ENCODE results near the gene NXT2.

Gene NXT2

DNA sequence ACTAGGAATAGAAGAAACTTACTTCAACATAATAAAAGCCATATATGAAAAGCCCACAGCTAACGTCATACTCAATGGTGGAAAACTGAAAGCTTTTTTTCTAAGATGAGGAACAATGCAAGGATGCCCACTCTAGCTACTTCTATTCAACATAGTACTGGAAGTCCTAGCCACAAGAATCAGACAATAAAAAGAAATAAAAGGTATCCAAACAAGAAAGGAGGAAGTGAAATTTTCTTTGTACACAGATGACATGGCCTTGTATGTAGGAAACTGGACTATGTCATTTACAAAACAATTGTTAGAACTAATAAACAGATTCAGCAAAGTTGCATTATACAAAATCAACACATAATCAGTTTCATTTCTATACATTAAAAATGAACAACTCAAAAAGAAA is 25.5 kb upstream of the NXT2 start:
- TF ChIP-seq, protein P1, sequence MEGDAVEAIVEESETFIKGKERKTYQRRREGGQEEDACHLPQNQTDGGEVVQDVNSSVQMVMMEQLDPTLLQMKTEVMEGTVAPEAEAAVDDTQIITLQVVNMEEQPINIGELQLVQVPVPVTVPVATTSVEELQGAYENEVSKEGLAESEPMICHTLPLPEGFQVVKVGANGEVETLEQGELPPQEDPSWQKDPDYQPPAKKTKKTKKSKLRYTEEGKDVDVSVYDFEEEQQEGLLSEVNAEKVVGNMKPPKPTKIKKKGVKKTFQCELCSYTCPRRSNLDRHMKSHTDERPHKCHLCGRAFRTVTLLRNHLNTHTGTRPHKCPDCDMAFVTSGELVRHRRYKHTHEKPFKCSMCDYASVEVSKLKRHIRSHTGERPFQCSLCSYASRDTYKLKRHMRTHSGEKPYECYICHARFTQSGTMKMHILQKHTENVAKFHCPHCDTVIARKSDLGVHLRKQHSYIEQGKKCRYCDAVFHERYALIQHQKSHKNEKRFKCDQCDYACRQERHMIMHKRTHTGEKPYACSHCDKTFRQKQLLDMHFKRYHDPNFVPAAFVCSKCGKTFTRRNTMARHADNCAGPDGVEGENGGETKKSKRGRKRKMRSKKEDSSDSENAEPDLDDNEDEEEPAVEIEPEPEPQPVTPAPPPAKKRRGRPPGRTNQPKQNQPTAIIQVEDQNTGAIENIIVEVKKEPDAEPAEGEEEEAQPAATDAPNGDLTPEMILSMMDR (IDR thresholded peaks at IDR 0.05; ENCODE audit: insufficient read depth, low read length, poor library complexity, severe bottlenecking): no peak
- TF ChIP-seq EZH2phosphoT487 (conservative IDR thresholded peaks at IDR 0.05; ENCODE audit: low read length): no peak
- H3K4me3 ChIP-seq (ENCODE audit: insufficient read depth, low read length, poor library complexity, severe bottlenecking): no peak overlapping the region
- H2AFZ ChIP-seq (ENCODE audit: low read depth, low read length, severe bottlenecking): no peak overlapping the region

DNA sequence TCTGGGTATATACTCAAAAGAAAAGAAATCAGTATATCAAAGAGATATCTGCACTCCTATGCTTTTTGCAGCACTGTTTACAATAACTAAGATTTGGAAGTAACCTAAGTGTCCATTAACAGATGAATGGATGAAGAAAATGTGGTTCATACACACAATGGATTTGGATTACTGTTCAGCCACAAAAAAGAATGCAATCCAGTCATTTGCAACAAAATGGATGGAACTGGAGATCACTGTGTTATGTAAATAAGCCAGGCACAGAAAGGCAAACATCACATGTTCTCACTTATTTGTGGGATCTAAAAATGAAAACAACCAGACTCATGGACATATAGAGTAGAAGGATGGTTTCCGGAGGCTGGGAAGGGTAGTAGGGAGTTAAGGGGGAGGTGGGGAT is 17.6 kb upstream of the NXT2 start:
- no peaks in the 10 kb centered on the region for H3K27me3 ChIP-seq (ENCODE audit: low read length)
- H3K36me3 ChIP-seq (ENCODE audit: low read length): no peaks in the 10 kb centered on the region
- H3K79me2 ChIP-seq (ENCODE audit: insufficient read depth, low read length): no peaks in the 10 kb centered on the region
- no peak overlapping the region for H3K4me2 ChIP-seq (ENCODE audit: low read depth, low read length, poor library complexity, severe bottlenecking)
- H3F3A ChIP-seq (ENCODE audit: insufficient read depth): no peaks in the 10 kb centered on the region
- no peak for TF ChIP-seq EZH2phosphoT487 (conservative IDR thresholded peaks at IDR 0.05; ENCODE audit: low read length)
- TF ChIP-seq, protein P1 (IDR thresholded peaks at IDR 0.05; ENCODE audit: insufficient read depth, low read length, poor library complexity, severe bottlenecking): no peak
- H3K9me3 ChIP-seq (ENCODE audit: insufficient read depth, low read length): no peaks in the 10 kb centered on the region
- no peak overlapping the region for H2AFZ ChIP-seq (ENCODE audit: low read depth, low read length, severe bottlenecking)
- H3K4me3 ChIP-seq (ENCODE audit: insufficient read depth, low read length, poor library complexity, severe bottlenecking): no peak overlapping the region
- no peak overlapping the region for H3K9ac ChIP-seq (ENCODE audit: low read length)
- no peaks in the 10 kb centered on the region for H4K20me1 ChIP-seq (ENCODE audit: low read depth, low read length)
- H3K9me2 ChIP-seq (replicated peaks; ENCODE audit: insufficient read depth, low read length): no peaks in the 10 kb centered on the region
- no peak overlapping the region for H3K27ac ChIP-seq (ENCODE audit: low read depth, low read length)

More for the DNA sequence above, 25.5 kb upstream of the NXT2 start:
- no peak overlapping the region for H3K27ac ChIP-seq (ENCODE audit: low read depth, low read length)
- H3K36me3 ChIP-seq (ENCODE audit: low read length): no peaks in the 10 kb centered on the region
- H3K27me3 ChIP-seq (ENCODE audit: low read length): no peaks in the 10 kb centered on the region
- H3K9ac ChIP-seq (ENCODE audit: low read length): no peak overlapping the region
- no peaks in the 10 kb centered on the region for H3K9me2 ChIP-seq (replicated peaks; ENCODE audit: insufficient read depth, low read length)
- no peaks in the 10 kb centered on the region for H4K20me1 ChIP-seq (ENCODE audit: low read depth, low read length)
- H3K9me3 ChIP-seq (ENCODE audit: insufficient read depth, low read length): no peaks in the 10 kb centered on the region
- H3F3A ChIP-seq (ENCODE audit: insufficient read depth): no peaks in the 10 kb centered on the region
- H3K79me2 ChIP-seq (ENCODE audit: insufficient read depth, low read length): no peaks in the 10 kb centered on the region
- H3K4me2 ChIP-seq (ENCODE audit: low read depth, low read length, poor library complexity, severe bottlenecking): no peak overlapping the region

- H3K27ac ChIP-seq (ENCODE audit: low read depth, low read length): no peak overlapping the region
- TF ChIP-seq, protein P1 (IDR thresholded peaks at IDR 0.05; ENCODE audit: insufficient read depth, low read length, poor library complexity, severe bottlenecking): no peak
- TF ChIP-seq EZH2phosphoT487 (conservative IDR thresholded peaks at IDR 0.05; ENCODE audit: low read length): no peak
- H3K36me3 ChIP-seq (ENCODE audit: low read length): no peaks in the 10 kb centered on the region
- H3K27me3 ChIP-seq (ENCODE audit: low read length): no peaks in the 10 kb centered on the region
- H3K4me3 ChIP-seq (ENCODE audit: insufficient read depth, low read length, poor library complexity, severe bottlenecking): no peak overlapping the region
- H3K9ac ChIP-seq (ENCODE audit: low read length): no peak overlapping the region
- H3K9me2 ChIP-seq (replicated peaks; ENCODE audit: insufficient read depth, low read length): no peaks in the 10 kb centered on the region
- H2AFZ ChIP-seq (ENCODE audit: low read depth, low read length, severe bottlenecking): no peak overlapping the region
- no peaks in the 10 kb centered on the region for H4K20me1 ChIP-seq (ENCODE audit: low read depth, low read length)
- H3K9me3 ChIP-seq (ENCODE audit: insufficient read depth, low read length): no peaks in the 10 kb centered on the region
- H3K4me2 ChIP-seq (ENCODE audit: low read depth, low read length, poor library complexity, severe bottlenecking): no peak overlapping the region
- no peaks in the 10 kb centered on the region for H3F3A ChIP-seq (ENCODE audit: insufficient read depth)
- no peaks in the 10 kb centered on the region; the same call in 1 of the 2 replicates for H3K79me2 ChIP-seq (ENCODE audit: insufficient read depth, low read length)
Measured at GRCh38 chrX:109533005-109533404, 3.6 kb upstream of the NXT2 start.
